ENCODE measurements around the gene MARCHF4. TPM values are rescaled to one million over a fixed set of nuclear protein-coding genes. Genes with fewer than 3 reads are reported as not detected.
A peak's percentile ranks its signal among the peaks of the same experiment; 100 is the strongest.

The MARCHF4 gene
- total RNA-seq, 1 donor, result 10.8 TPM

GRCh38 chr2:216345846-216346245, 26.4 kb downstream of the MARCHF4 start:
- no peak for TF ChIP-seq CTCF (IDR thresholded peaks at IDR 0.05; ENCODE audit: insufficient read depth, low read depth, low read length)
- no peak for DNase-seq (ENCODE audit: low read depth)
- H3K4me3 ChIP-seq (ENCODE audit: low read depth, low read length), result no peak overlapping the region

- DNase-seq (ENCODE audit: low read depth), result no peak
- TF ChIP-seq CTCF (IDR thresholded peaks at IDR 0.05; ENCODE audit: insufficient read depth, low read depth, low read length), result no peak
- no peak overlapping the region for H3K4me3 ChIP-seq (ENCODE audit: low read depth, low read length)
Observed at GRCh38 chr2:216344950-216345300, 27.4 kb downstream of the MARCHF4 start.

GRCh38 chr2:216344206-216344949, 27.9 kb downstream of the MARCHF4 start:
- TF ChIP-seq CTCF (IDR thresholded peaks at IDR 0.05; ENCODE audit: insufficient read depth, low read depth, low read length), result no peak
- H3K4me3 ChIP-seq (ENCODE audit: low read depth, low read length), result no peak overlapping the region
- DNase-seq (ENCODE audit: low read depth), result no peak

- DNase-seq (ENCODE audit: low read depth), result peak; percentile 32
- no peak for TF ChIP-seq CTCF (IDR thresholded peaks at IDR 0.05; ENCODE audit: insufficient read depth, low read depth, low read length)
- H3K4me3 ChIP-seq (ENCODE audit: low read depth, low read length), result peak overlapping the region; percentile 10
Observed at GRCh38 chr2:216343221-216343980, 28.9 kb downstream of the MARCHF4 start.

GRCh38 chr2:216341121-216341520, 31.2 kb downstream of the MARCHF4 start:
- no peak for DNase-seq (ENCODE audit: low read depth)
- H3K4me3 ChIP-seq (ENCODE audit: low read depth, low read length), result no peak overlapping the region
- TF ChIP-seq CTCF (IDR thresholded peaks at IDR 0.05; ENCODE audit: insufficient read depth, low read depth, low read length), result no peak

- no peak for TF ChIP-seq CTCF (IDR thresholded peaks at IDR 0.05; ENCODE audit: insufficient read depth, low read depth, low read length)
- no peak overlapping the region for H3K4me3 ChIP-seq (ENCODE audit: low read depth, low read length)
- no peak for DNase-seq (ENCODE audit: low read depth)
Observed at GRCh38 chr2:216340280-216340631, 32.0 kb downstream of the MARCHF4 start.
